ENCODE data around the gene GNL2.
A peak's percentile ranks its signal among the peaks of the same experiment; 100 is the strongest.
"Not testable (repeated sequence)": the region's sequence is repeated elsewhere in the genome, so short reads cannot be mapped to it uniquely, and the experiment has no call there.

Gene GNL2

DNA sequence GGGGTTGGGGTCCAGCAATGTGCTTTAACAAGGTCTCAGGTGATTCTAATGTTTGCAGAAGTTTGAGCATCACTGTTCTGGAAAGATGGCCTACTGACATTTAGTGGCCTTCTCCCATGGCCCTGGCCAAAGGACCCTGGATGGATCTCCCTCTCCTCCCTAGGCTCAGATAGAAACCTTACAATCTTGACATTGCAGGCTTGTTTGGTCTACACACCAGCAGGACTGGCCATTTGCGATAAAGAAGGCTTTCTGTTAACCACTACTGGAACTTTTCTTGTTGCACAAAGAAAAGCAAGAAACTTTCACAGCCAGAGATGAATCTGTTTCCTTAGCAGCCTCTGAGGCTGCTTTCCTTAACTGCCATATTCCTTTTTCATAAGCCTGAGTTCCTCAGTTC lies 32.8 kb downstream of the GNL2 start:
- TF ChIP-seq JUND (IDR thresholded peaks at IDR 0.05; ENCODE audit: low read depth) = no peak
- in situ Hi-C loops (cut with HindIII; ENCODE audit: low pct_unique_long_range_greater_than_20kb, low sequenced_read_pairs) = no loop called here
- DNase-seq (ENCODE audit: low read depth in 1 of 2, low spot score in 1 of 2) = no peak

DNA sequence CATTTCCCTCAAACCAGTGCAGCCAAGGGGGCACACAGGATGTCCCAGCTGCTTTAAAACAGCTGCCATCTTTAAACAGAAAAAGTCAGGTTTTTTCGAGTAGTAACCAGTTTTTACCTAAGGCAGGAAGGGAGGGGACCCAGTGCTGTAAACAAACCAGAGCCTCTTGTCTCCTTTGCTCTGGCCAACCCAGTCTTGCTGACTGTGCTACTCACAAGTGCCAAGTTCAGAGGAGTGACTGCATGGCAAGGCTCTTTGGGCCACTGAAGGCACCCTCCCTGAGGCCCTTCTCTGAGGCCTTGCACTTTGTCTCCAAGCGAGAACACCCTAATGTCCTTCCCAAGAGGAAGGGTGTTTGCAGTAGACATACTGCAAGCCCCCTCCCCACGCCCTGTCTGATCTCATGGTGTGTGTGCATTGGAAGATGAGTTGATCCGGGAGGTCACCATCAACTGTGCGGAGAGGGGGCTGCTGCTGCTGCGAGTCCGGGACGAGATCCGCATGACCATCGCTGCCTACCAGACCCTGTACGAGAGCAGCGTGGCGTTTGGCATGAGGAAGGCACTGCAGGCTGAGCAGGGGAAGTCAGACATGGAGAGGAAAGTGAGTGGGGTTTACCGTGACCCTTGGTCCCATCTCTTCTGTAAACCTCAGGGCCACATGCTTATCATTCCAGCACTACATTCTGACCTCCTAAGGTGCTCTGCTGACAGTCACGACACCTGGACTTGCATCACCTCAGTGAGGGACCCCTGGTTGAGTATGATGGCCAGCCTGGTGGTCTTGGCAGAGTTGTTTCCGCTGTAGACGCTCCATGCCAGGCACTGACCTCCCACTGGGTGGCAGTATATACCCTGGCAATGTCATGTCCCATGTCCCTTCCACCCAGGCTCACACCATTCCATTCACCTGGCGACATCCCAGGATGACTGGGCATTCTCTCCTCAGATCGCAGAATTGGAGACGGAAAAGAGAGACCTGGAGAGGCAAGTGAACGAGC lies 34.3 kb downstream of the GNL2 start:
- DNase-seq (ENCODE audit: low read depth in 1 of 2, low spot score in 1 of 2) = peak in 1 of 2 experiments; percentile 48
- in situ Hi-C loops (cut with HindIII; ENCODE audit: low pct_unique_long_range_greater_than_20kb, low sequenced_read_pairs) = no loop called here
- TF ChIP-seq JUND (IDR thresholded peaks at IDR 0.05; ENCODE audit: low read depth) = no peak

DNA sequence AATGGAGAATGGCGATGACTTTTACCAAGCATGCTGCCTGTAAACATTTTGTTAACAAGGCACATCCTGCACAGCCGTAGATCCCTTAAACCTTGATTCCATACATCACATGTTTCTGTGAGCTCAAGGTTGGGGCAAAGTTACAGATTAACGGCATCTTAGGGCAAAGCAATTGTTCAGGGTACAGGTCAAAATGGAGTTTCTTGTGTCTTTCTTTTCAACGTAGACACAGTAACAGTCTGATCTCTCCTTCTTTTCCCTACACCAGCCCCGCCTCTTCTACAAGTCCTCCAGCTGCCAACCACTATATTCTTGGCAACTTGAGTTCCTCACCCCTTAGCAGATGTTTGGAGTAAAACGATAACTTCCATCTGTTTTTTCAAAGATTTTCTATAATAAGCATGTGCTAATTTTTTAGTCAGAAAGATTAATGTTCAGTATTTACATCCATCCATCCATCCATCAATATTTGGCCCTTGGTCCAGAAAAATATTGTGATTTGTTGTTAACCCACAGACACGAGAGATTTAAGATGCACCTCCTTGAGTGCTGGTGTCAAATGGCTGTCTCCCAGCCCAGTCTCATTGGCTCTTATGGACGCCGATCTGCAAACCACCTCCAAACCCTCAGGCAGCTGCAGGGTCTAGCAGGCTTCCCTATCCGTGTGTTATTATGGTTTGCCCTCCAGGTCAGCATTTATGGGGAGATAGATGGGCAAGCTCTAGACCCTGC lies 35.2 kb downstream of the GNL2 start:
- DNase-seq (ENCODE audit: low read depth in 1 of 2, low spot score in 1 of 2) = no peak
- in situ Hi-C loops (cut with HindIII; ENCODE audit: low pct_unique_long_range_greater_than_20kb, low sequenced_read_pairs) = no loop called here
- no peak for TF ChIP-seq JUND (IDR thresholded peaks at IDR 0.05; ENCODE audit: low read depth)

DNA sequence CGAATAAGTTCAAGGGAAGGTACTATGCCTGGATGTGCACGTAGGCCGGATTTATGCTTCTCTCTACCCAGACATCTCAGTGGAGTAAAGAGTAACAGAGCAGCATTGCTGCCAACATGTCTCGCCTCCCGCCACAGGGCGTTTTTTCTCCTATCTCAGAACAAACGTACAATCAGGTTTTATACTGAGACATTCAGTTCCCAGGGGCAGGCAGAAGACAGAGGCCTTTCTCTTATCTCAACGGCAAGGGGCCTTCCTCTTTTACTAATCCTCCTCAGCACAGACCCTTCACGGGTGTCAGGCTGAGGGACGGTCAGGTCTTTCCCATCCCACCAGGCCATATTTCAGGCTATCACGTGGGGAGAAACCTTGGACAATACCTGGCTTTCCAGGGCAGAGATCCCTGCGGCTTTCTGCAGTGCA lies 35.8 kb downstream of the GNL2 start:
- DNase-seq (ENCODE audit: low read depth in 1 of 2, low spot score in 1 of 2); in situ Hi-C loops (cut with HindIII; ENCODE audit: low pct_unique_long_range_greater_than_20kb, low sequenced_read_pairs): not testable (repeated sequence)

DNA sequence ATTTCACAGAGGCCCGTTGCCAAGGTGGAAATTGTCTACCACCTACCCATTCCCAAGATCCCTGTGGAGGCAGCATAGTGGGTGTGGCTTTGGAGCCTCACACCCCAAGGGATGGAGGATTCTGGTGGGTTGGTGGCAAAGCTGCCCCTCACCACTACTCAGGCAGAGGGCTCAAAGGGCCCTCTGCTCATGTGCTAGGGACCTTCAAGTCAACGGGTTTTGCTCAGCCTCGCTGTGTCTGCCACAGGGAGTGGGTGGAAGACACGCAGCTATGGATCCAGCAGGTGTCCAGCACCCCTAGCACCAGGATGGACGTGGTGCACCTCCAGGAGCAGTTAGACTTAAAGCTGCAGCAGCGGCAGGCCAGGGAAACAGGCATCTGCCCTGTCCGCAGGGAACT lies 36.7 kb downstream of the GNL2 start:
- DNase-seq (ENCODE audit: low read depth in 1 of 2, low spot score in 1 of 2) = no peak
- no peak for TF ChIP-seq JUND (IDR thresholded peaks at IDR 0.05; ENCODE audit: low read depth)
- in situ Hi-C loops (cut with HindIII; ENCODE audit: low pct_unique_long_range_greater_than_20kb, low sequenced_read_pairs) = no loop called here

DNA sequence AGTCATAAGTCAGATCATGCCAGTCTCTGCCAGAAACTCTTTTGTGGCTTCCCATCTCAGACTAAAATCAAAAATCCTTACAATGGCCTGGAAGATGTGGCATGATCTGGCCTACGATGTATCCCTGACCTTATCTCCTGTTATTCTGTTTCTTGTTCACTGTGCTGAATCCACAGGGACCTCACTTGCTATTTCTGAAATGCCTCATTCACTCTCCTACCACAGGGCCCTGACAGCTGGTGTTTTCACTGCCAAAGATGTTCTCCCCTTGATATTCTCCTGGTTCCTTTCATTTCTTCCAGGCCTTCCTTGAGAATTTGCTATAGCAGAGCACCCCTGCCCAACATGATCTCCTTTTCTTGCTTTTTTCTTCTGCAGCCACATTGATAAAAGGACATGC lies 37.3 kb downstream of the GNL2 start:
- in situ Hi-C loops (cut with HindIII; ENCODE audit: low pct_unique_long_range_greater_than_20kb, low sequenced_read_pairs) = no loop called here
- no peak for TF ChIP-seq JUND (IDR thresholded peaks at IDR 0.05; ENCODE audit: low read depth)
- DNase-seq (ENCODE audit: low read depth in 1 of 2, low spot score in 1 of 2) = no peak

DNA sequence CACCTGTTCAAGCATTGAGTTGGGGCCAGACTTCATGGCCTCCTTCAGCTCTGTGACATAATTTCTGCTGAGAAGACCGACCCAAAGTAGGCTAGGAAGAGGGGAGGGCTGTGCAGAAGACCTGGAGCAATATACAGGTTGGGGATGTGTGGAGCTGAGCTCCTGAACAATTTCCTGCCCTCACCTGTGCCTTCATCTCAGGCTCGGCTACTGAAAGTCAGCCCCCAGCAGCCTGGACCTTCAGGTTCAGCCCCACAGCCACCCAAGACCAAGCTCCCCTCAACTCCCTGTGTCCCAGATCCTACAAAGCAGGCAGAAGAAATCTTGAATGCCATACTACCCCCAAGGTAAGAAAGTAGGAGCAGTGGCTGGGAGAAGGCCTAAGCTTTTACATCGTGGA lies 38.3 kb downstream of the GNL2 start:
- in situ Hi-C loops (cut with HindIII; ENCODE audit: low pct_unique_long_range_greater_than_20kb, low sequenced_read_pairs) = no loop called here
- no peak for DNase-seq (ENCODE audit: low read depth in 1 of 2, low spot score in 1 of 2)
- no peak for TF ChIP-seq JUND (IDR thresholded peaks at IDR 0.05; ENCODE audit: low read depth)

DNA sequence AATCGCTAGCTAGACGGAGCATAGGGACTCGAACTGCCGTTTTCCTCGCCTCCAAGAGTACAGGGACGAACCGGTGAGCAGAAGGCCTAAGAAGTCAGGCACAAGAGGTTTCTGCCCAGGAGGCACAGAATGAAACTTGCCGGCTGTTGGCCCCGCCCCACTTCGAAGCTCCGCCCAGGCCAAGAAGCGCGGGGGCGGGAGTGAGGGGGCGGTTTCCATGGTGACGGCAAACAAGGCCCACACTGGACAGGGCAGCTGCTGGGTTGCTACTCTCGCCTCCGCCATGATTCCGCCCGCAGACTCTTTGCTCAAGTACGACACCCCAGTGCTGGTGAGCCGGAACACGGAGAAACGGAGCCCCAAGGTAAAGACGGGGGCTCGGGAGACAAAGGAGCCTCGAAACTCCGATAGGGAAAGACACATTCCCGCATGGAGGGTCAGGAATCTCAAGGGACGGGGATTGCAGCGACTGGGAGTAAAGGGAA lies 39.0 kb downstream of the GNL2 start, which contains the start of gene DNALI1:
DNALI1 (plus strand) TSS at position 229 of the 485 bp plus-strand sequence; CDS start at position 284, 55 bp downstream.
- peak; percentile 65 to 94 for DNase-seq (ENCODE audit: low read depth in 1 of 2, low spot score in 1 of 2)
- in situ Hi-C loops (cut with HindIII; ENCODE audit: low pct_unique_long_range_greater_than_20kb, low sequenced_read_pairs) = no loop called here
- TF ChIP-seq JUND (IDR thresholded peaks at IDR 0.05; ENCODE audit: low read depth) = no peak

DNA sequence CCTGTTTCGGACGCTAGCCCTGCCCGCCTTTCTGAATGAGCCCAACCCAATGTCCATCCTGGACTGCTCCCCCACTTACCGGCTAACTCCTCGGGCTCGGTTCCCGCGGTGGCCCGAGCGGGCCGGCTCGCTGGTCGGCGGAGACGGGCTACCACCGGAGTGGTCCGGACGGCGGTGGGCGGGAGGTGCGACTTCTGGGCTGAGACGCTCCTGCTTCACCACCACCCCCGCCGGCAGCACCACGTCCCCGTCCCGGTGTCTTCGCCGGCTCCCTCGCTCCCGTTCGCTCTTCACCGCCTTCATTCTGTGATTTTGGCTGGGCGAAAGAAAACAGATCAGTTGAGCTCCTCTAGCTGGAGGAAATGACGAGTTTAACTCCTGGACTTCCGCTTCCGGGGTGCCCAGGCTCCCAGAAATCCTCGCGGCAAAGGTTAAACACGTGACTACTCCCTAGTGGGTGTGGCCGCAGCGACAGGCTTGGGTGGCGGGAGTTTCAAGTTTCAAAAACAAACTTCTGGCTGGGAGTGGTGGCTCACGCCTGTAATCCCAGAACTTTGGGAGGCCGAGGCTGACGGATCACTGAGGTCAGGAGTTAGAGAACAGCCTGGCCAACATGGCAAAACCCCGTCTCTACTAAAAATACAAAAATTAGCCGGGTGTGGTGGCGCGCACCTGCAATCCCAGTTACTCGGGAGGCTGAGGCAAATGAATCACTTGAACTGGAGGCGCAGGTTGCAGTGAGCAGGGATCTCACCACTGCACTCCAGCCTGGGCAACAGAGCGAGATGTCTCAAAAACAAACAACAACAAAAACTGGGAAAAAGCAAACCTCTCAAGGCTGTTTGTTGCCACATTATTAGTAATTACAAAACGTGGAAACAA lies 41.6 kb downstream of the GNL2 start, which contains the start of gene SNIP1:
SNIP1 (minus strand) TSS at position 367 of the 882 bp plus-strand sequence; CDS start at position 303, 64 bp downstream.
- peak; percentile 69 to 94 for DNase-seq (ENCODE audit: low read depth in 1 of 2, low spot score in 1 of 2)
- no peak for TF ChIP-seq JUND (IDR thresholded peaks at IDR 0.05; ENCODE audit: low read depth)
- in situ Hi-C loops (cut with HindIII; ENCODE audit: low pct_unique_long_range_greater_than_20kb, low sequenced_read_pairs) = no loop called here

DNA sequence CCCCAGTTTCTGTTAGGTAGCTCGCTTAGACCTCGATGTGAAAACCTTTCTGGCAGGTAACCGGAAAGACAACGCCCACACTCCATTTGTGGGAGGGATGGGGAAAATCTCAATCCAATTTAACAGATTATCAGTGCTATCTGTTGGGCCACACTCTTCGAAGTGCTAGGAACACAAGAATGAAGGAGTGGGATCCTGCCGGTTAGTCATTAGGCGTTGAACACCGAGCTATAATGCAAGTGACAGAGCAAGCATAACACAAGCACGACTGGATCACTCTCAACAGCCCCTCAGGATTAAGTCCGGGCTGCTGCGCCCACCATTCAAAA lies 42.2 kb downstream of the GNL2 start:
- in situ Hi-C loops (cut with HindIII; ENCODE audit: low pct_unique_long_range_greater_than_20kb, low sequenced_read_pairs) = no loop called here
- DNase-seq (ENCODE audit: low read depth in 1 of 2, low spot score in 1 of 2) = no peak
- TF ChIP-seq JUND (IDR thresholded peaks at IDR 0.05; ENCODE audit: low read depth) = no peak

DNA sequence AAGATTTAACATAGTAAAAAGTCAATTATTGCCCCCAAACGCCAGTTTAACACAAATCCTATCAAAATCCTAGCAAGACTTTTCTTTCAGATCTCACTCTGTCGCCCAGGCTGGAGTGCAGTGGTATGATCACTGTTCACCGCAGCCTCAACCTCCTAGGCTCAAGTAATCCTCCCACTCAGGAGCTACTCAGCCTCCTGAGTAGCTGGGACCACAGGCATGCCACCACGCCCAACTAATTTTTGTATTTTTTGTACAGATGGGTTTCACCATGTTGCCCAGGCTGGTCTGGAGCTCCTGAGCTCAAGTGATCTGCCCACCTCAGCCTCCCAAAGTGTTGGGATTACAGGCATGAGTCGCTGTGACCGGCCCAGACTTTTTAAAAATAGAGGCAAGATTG lies 46.4 kb downstream of the GNL2 start:
- no peak for TF ChIP-seq JUND (IDR thresholded peaks at IDR 0.05; ENCODE audit: low read depth)
- no peak for DNase-seq (ENCODE audit: low read depth in 1 of 2, low spot score in 1 of 2)
- in situ Hi-C loops (cut with HindIII; ENCODE audit: low pct_unique_long_range_greater_than_20kb, low sequenced_read_pairs) = no loop called here

DNA sequence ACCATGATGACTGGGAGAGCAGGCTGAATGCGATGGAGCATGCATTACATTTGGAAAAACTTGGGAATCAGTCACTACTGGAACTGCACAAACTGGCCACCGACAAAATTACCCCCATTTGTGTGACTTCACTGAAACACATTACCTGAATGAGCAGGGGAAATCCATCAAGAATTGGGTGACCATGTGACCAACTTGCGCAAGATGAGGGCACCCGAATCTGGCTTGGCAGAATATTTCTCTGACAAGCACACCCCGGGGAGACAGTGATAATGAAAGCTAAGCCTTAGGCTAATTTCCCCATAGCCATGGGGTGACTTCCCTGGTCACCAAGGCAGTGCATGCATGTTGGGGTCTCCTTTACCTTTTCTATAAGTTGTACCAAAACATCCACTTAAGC lies 50.7 kb downstream of the GNL2 start:
- no peak for DNase-seq (ENCODE audit: low read depth in 1 of 2, low spot score in 1 of 2)
- TF ChIP-seq JUND (IDR thresholded peaks at IDR 0.05; ENCODE audit: low read depth) = no peak
- in situ Hi-C loops (cut with HindIII; ENCODE audit: low pct_unique_long_range_greater_than_20kb, low sequenced_read_pairs) = no loop called here

All from T47D (cell line).